GM19467 (cell line): ENCODE measurements around the gene OR2AT4.
"Not testable (repeated sequence)": the region's sequence is repeated elsewhere in the genome, so short reads cannot be mapped to it uniquely, and the experiment has no call there.

Experiments
- ATAC-seq: cut with Tn5 transposase; IDR thresholded peaks from one replicate; pipeline ENCODE4 v1.9.1; 2021; ENCODE audit warnings: mild to moderate bottlenecking, moderate library complexity; ENCODE audit not compliant: unreplicated experiment

Gene OR2AT4

DNA sequence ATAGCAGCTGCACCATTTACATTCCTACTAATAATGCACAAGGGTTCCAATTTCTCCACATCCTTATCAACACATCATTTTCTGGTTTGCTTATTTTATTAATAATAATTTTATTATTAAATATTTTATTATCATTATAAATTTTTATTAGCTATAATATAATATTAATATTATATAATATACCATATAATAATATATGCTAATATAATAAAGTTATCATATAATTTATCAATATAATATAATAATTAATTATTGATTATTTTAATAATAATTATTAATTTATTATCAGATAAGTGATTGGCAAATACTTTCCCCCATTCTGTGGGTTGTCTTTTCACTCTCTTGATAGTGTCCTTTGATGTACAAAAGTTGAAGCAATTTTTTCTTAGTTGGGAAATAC is 27.7 kb downstream of the OR2AT4 start:
- ATAC-seq = no peak

DNA sequence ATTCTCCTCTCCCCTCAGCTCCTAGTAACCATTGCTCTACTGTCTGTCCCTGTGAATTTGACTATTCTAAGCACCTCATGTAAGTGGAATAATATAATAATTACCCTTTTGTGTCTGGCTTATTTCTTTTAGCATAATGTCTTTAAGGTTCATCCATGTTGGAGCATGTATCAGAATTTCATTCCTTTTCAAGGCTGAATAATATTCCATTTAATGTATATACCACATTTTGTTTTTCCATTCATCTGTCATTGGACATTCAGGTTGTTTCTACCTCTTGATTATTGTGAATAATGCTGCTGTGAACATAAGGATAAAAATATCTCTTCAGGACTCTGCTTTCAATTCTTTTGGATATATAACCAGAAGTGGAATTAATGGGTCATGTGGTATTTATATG is 28.1 kb downstream of the OR2AT4 start:
- no peak for ATAC-seq

DNA sequence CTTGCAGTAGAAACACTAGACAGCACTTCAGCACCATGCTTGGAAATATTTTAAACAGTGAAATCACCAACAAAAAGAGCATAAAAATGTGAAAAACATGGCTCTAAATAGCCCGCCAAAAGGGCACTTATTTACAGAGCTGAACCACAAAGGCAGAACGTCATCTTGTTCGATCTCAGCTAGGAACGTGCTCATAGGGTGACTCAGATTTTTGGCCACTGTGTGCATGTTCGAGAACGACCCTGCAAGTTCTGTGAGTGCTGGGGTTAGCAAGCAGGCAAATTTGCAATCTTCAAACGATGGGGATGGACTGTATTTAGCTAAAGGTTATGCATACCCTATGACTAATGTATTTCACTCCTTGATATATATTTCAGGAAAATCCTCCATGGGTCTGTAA is 30.6 kb downstream of the OR2AT4 start:
- no peak for ATAC-seq

DNA sequence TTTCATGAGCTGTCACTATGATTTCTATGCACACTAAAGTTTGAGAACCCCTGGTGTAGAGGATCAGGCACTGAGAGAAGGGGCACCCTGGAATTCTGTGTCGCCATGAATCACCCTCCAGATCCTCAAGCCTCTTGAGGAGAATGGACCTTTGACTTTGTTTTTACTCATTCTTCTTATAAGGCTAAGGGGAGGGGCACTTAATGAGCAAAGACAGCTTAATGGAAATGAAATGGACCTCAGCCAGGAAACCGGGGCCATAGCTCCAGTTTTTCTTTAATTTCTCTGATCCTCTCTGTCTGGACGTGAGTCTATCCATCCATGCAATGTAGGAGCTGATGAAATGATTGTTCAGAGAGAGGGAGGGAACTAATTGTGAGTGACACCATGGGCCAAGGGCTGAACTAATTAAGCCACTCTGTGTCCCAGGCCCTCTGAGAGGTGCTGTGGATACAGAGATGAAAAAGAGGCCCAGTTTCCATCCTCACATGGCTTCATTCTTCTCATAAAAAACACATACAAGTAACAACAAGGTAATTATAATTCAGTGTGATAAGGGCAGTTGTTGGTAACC is 32.8 kb downstream of the OR2AT4 start:
- no peak for ATAC-seq

DNA sequence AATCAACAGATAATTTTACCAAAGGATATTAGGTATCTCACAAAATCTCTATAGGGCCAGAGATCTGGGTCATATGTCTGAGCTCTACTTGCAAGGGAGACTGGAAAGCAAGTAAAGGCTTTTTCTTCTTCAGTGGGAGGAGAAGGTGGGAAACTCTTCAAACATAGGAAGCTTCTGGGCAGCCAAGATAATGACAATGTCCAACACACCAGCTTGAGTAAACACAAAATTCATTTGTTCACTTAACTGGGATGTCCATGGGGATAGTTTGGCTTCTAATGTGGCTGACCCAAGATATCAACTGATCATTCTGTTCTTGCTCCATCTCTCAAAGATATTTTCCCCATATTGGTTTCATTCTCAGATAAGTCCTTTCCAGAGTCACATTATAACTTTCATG is 37.4 kb downstream of the OR2AT4 start:
- ATAC-seq = no peak

DNA sequence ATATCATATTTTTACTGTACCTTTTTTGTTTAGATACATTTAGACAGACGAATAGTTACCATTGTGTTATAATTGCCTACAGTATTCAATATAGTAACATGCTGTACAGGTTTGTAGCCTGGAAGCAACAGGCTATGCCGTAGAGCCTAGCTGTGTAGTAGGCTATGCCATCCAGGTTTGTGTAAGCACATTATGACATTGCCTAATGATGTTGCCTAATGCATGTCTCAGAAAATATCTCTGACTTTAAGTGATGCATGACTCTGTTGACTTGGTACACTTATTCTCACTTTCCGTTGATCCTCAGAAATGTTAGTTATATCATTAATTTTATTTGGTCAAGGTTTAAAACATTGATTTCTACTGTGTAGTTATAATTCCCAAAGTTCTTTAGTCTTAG is 39.9 kb downstream of the OR2AT4 start:
- ATAC-seq = no peak

DNA sequence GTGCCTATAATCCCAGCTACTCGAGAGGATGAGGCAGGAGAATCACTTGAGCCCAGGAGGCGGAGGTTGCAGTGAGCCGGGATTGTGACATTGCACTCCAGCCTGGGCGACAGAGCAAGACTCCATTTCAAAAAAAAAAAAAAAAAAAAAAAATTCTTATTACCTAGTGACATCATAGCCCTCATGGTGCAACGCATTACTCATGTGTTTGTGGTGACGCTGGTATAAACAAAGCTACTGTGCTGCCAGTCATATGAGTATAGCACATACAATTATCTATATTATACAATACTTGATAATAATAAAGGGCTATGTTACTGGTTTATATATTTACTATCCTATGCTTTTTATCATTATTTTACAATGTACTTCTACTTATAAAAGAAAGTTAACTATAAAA is 41.2 kb downstream of the OR2AT4 start:
- ATAC-seq = no peak

DNA sequence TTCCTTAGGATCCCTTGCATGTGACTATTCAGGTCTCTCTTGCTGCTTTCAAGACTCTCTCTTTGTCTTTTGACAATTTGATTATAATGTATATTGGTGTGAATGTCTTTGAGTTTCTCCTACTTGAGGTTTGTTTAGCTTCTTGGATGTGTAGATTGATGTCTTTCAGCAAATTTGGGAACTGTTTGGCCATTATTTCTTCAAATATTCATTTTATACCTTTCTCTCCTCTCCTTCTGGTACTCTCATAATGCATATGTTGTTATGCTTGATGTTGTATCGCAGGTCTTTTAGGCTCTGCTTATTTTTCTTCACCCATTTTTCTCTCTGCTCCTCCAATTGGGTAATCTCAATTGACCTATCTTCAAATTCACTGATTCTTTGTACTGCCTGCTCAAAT is 44.2 kb downstream of the OR2AT4 start:
- no peak for ATAC-seq

DNA sequence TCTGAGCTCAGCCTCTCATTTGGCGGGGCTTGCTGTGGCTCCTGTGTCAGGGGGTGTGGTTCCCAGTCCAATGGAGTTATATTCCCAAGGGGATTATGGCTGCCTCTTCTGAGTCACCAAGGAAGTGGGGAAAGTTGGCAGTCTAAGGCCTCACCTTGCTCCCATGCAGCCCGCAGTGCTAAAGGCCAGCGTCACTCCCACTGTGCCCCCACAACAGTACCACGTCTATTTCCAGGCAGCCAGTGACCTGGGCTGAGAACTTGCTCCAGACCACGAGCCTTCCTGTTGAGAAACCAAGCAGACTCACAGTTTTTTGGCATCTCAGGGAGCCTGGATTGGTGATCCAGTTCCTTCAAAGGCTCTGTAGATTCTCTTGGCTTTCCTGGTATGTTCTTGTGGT is 45.6 kb downstream of the OR2AT4 start:
- no peak for ATAC-seq

DNA sequence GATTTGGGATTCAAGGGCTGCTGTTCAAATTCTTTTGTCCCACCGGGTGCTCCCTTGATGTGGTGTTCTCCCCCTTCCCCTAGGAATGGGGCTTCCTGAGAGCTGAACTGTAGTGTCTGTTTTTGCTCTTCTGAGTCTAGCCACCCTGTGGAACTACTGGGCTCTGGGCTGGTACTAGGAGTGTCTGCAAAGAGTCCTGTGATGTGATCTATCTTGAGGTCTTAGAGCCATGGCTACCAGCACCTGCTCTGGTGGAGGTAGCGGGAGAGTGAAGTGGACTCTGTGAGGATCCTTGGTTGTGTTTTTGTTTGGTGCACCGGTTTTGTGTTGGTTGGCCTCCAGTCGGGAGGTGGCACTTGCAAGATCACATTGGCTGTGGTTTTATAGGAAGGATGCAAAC is 46.2 kb downstream of the OR2AT4 start:
- no peak for ATAC-seq

DNA sequence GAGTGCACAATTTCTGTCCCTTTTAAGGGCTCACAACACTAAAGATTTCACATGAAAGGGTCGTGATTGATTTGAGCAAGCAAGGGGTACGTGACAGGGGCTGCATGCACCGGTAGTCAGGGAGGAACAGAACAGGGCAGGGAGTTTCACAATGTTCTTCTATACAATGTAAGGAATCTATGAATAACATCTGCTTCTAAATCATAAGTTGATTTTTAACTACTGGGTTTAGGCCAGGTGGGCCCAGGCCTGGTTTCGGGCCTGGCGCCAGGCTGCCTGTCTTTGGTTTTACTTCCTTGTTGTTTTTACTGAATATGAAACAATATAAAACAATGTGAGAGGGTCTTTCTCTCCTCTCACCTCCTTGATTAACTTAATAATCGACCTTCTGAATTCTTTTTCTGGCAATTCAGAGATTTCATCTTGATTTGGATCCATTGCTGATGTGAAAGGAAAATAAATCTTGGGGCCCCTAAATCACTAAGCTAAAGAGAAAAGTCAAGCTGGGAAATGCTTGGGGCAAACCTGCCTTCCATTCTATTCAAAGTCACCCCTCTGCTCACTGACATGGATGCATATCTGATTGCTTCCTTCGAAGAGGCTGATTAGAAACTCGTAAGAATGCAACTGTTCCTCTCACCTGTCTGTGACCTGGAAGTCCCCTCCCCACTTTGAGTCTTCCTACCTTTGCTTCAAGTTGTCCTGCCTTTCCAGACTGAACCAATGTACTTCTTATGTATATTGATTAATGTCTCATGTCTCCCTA is 47.0 kb downstream of the OR2AT4 start:
- ATAC-seq = not testable (repeated sequence)

DNA sequence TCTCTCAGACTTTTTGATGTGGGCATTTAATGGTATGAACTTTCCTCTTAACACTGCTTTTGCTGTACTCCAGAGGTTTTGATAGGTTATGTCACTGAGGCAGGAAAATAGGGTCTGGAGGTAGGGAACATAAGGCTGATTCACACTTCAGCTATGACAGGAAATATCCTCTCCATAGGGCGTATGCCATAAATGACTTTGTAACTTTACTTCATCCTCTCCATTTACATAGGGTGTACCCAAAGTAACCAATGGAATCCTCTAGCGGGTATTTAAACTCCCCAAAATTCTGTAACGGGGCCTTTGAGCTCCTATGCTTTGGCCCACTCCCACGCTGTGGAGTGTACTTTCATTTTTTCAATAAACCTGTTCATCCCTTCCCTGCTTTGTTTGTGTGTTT is 49.5 kb downstream of the OR2AT4 start:
- ATAC-seq = no peak

DNA sequence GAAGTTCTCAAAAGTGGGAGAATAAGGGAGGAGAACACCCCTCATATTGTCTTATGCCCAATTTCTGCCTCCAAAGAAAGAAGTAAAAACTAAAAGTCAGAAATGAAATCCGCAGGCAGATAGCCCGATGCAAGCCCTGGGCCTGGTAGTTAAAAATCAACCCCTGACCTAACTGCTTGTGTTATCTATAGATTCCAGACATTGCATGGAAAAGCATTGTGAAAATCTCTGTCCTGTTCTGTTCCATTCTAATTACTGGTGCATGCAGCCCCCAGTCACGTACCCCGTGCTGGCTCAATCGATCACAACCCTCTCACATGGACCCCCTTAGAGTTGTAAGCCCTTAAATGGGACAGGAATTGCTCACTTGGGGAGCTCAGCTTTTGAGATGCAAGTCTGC is 50.0 kb downstream of the OR2AT4 start:
- ATAC-seq = not testable (repeated sequence)

DNA sequence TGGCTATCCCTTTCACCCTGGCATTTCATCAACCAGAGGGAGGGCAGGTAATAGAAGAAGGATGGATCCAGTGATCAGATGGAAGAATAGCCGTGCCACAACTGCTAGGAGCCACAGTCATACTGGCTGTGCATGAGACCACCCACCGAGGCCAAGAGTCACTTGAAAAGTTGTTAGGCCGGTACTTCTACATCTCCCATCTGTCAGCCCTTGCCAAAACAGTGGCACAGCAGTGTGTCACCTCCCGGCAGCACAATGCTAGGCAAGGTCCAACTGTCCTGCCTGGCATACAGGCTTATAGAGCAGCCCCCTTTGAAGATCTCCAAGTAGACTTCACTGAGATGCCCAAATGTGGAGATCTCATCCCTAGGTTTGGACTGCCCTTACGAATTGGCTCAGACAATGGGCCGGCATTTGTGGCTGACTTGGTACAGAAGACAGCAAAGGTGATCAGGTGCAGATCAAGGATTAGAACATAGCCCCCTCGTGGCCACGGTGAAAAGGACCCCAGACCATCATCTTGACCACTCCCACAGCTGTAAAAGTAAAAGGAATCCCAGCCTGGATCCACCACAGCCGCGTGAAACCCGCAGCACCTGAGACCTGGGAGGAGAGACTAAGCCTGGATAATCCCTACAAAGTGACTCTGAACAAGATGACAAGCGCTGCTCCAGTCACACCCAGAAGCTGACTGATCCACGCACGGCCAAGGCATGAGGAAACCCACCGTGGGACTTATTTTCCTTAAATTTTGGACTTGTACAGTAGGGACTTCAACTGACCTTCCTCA is 52.1 kb downstream of the OR2AT4 start:
- ATAC-seq = not testable (repeated sequence)

DNA sequence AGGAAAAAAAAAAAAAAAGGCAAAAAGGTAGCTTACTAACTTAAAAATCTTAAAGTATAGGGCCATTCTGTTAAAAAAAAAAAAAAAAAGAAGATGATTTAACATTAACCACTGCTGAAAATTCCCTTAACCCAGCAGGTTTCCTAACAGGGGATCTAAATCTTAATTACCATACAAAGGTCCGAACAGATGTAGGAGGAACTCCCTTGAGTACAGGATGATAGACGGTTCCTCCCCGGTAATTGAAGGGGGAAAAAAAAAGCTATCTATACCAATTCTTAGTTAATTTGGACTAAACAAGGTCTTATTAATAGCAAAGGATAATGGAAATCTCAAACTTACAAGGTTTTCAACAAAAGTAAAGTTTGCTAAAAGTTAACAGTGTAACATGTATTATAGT is 54.9 kb downstream of the OR2AT4 start:
- ATAC-seq = not testable (repeated sequence)

DNA sequence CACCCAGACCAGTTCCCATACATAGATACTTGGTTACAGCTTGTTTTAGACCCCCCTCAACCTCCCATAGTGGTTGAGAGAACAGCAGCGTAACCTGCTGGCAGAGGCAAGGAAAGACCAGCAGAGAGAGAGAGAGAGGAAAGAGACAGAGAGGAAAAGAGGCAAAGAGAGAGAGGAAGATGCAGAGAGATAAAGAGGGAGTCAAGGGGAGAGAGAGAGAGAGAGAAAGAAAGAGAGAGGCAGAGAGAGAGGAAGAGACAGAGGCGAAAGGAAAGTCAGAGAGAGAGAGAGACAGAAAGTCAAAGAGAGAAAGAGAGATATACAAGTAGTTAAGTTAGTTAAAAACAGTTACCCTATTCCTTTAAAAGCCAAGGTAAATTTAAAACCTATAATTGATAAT is 55.4 kb downstream of the OR2AT4 start:
- ATAC-seq = no peak

DNA sequence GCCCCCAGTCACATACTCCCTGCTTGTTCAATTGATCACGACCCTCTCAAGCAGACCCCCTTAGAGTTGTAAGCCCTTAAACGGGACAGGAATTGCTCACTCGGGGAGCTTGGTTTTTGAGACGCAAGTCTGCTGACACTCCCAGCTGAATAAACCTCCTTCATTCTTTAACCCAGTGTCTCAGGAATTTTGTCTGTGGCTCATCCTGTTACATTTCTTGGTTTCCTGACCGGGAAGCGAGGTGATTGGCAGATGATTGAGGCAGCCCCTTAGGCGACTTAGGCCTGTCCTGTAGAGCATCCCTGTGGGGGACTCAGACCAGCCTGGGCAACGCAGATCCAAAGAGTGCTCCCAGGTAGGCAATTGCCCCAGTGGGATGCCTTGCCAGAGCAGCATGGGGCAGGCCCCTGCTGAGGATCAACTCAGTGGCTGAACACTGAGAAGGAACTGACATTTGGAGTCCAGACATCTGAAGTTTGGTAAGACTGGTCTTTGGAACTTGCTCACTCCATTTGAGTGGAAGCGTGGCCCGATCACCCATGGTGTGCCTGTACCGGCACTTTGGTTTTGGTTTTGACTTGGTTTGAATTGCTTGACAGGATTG is 56.4 kb downstream of the OR2AT4 start:
- ATAC-seq = no peak

DNA sequence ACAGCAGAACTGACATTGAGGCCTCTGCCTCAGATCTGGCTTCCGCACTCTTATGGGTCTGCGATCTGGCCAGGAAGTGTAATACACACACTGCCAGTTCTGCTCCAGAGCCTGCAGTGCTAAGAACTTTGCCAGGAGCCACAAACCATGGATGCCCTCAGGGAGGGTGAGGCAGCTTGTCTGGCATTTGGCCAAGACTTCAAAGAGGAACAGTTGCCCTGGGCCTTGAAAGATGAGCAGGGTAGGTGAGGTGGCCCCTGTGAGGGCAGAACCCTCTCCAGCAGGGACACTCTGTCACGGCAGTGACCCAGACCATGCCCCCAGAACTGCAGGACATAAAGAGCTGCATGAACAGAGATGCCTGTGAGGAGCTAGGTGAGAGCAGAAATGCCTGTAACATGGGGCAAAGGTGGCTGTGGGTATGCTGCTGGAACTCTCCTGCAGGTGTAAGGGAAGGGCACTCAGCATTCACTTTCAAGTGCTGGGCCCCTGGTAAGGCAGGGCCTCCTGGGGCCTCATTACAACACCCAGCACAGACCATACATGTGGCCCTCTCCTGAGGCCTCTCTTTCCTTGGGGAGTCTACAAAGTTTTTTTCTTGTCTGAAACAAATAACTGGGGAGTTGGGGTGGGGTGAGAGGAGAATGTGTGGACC is 60.6 kb downstream of the OR2AT4 start:
- no peak for ATAC-seq

DNA sequence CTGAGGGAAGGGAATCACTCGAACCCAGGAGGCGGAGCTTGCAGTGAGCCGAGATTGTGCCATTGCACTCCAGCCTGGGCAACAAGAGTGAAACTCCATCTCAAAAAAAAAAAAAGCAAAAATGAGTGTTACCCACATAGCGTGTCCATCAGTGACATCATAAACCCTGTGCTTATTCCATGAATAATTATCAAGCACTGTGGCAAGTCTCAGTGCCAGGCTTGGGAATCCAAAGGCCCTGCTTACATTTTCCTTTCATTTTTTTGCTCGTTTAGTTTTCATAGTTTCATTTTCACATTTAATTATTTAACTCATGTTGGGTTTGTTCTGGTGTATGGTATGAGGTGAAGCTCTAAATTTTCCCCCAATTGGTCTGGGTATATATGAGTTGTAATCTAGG is 61.4 kb downstream of the OR2AT4 start:
- ATAC-seq = no peak

DNA sequence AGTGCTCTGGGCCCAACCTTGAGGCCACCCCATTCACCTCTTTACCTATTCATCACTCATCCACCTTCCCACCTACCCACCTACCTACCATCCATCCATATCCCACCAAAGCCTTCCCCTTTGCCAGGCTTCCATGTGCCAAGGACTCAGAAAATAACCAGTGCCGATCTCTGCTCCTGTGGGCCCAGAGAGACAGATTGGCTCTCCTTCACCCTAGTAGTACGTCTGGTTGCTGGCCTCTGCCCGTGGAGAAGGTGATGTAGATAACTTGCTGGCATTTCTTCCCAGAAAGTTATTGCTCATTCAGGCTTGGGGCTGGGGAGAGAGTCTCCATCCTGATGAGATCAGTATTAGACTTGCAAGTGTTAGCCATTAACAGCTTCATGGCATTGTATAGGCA is 62.8 kb downstream of the OR2AT4 start:
- no peak for ATAC-seq

DNA sequence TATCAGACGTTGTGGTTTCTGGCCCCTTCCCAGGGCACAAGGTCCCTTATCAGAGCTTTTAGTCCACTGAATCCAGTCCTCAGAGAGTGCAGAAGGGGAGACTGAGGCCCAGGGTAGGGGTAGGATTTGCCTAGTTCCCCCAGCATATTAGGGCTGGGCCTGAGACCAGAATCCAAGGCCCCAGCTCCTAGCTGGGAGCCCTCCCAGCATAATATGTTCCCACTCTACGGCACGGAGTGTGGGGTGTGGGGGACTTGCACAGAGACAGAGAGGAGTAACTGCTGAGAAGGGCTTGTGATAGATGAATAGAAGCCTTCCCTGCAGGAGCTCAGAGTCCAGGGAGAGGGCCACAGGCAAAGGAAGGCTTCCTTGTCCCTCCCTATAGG is 64.1 kb downstream of the OR2AT4 start:
- no peak for ATAC-seq
